Stimulated activated CD8-positive, alpha-beta memory T cell treated with anti-CD3 and anti-CD28 coated beads, Interleukin-15, amount 100 ng/mL, for 4 hours (primary cell): ENCODE results near the gene PCBP2.

Experiments used
- DNase-seq, 2 donors: peaks; one replicate each; pipeline ENCODE4 v3.0.0-alpha.2; 2020; ENCODE audit warnings: low read depth in 2 of 2

Gene PCBP2

GRCh38 chr12:53508534-53509170 lies 56.8 kb downstream of the PCBP2 start:
- peak; percentile 47 to 68 for DNase-seq

- DNase-seq = no peak
Measured at GRCh38 chr12:53510181-53510812, 58.4 kb downstream of the PCBP2 start.

- DNase-seq = no peak
Measured at GRCh38 chr12:53513712-53514410, 62.0 kb downstream of the PCBP2 start.

GRCh38 chr12:53514628-53515290 lies 62.9 kb downstream of the PCBP2 start:
- no peak for DNase-seq

- no peak for DNase-seq
Measured at GRCh38 chr12:53515291-53515680, 63.4 kb downstream of the PCBP2 start.

- no peak for DNase-seq
Measured at GRCh38 chr12:53516758-53517455, 65.0 kb downstream of the PCBP2 start.

GRCh38 chr12:53518381-53518780 lies 66.5 kb downstream of the PCBP2 start:
- no peak for DNase-seq

GRCh38 chr12:53523131-53523530 lies 71.2 kb downstream of the PCBP2 start:
- no peak for DNase-seq

- DNase-seq = no peak
Measured at GRCh38 chr12:53524476-53524875, 72.6 kb downstream of the PCBP2 start.

GRCh38 chr12:53530061-53530460 lies 78.2 kb downstream of the PCBP2 start:
- DNase-seq = no peak
